GM10847 (cell line): Measurements from ENCODE around the gene TFCP2.

Experiments
- POLR2A ChIP-seq: IDR thresholded peaks from 2 replicates; pipeline ENCODE4 v1.6.1; 2011; ENCODE audit not compliant: insufficient read length; ENCODE audit errors: extremely low read depth

Gene TFCP2

GRCh38 chr12:51181558-51181957 lies 8.6 kb upstream of the TFCP2 start:
- no peak for TF ChIP-seq POLR2A

- no peak for TF ChIP-seq POLR2A
These were observed 5.0 kb upstream of the TFCP2 start for GRCh38 chr12:51177897-51178296.

GRCh38 chr12:51174501-51174900 lies 1.6 kb upstream of the TFCP2 start:
- TF ChIP-seq POLR2A = no peak

- TF ChIP-seq POLR2A = no peak
These were observed 936 bp downstream of the TFCP2 start for GRCh38 chr12:51171884-51172514.

GRCh38 chr12:51163795-51164194 lies 9.1 kb downstream of the TFCP2 start:
- TF ChIP-seq POLR2A = no peak

- TF ChIP-seq POLR2A = no peak
These were observed 10.7 kb downstream of the TFCP2 start for GRCh38 chr12:51162217-51162616.

GRCh38 chr12:51160814-51161459 lies 12.0 kb downstream of the TFCP2 start:
- TF ChIP-seq POLR2A = no peak

- no peak for TF ChIP-seq POLR2A
These were observed 16.6 kb downstream of the TFCP2 start for GRCh38 chr12:51156245-51156765.

- TF ChIP-seq POLR2A = no peak
These were observed 20.0 kb downstream of the TFCP2 start for GRCh38 chr12:51152953-51153352.

- TF ChIP-seq POLR2A = no peak
These were observed 22.2 kb downstream of the TFCP2 start for GRCh38 chr12:51150777-51151176.

- TF ChIP-seq POLR2A = no peak
These were observed 25.6 kb downstream of the TFCP2 start for GRCh38 chr12:51147309-51147708.

- TF ChIP-seq POLR2A = no peak
These were observed 33.6 kb downstream of the TFCP2 start for GRCh38 chr12:51139292-51139844.

GRCh38 chr12:51132693-51133092 lies 40.2 kb downstream of the TFCP2 start:
- TF ChIP-seq POLR2A = no peak

- no peak for TF ChIP-seq POLR2A
These were observed 41.0 kb downstream of the TFCP2 start for GRCh38 chr12:51131745-51132521.

- TF ChIP-seq POLR2A = no peak
These were observed 44.0 kb downstream of the TFCP2 start for GRCh38 chr12:51128919-51129318.

GRCh38 chr12:51127050-51127729 lies 45.7 kb downstream of the TFCP2 start:
- TF ChIP-seq POLR2A = no peak

- TF ChIP-seq POLR2A = no peak
These were observed 46.6 kb downstream of the TFCP2 start for GRCh38 chr12:51126297-51126696.
